Activated naive CD8-positive, alpha-beta T cell treated with anti-CD3 and anti-CD28 coated beads, Interleukin-2, amount 50 U/mL, for 24 hours (primary cell): Measurements from ENCODE around the gene FAM90A26.
"Not testable (repeated sequence)": the region's sequence is repeated elsewhere in the genome, so short reads cannot be mapped to it uniquely, and the experiment has no call there.

Experiments
- ATAC-seq: fragments of 150-1000 bp; cut with Tn5 transposase; one replicate; pipeline ENCODE4 v1.10.0; 2021
- DNase-seq: peaks from one replicate; pipeline ENCODE4 v3.0.0; 2021
- H3K27ac Mint-ChIP-seq: one replicate; pipeline ENCODE4 v1.8.0; 2021; ENCODE audit warnings: mild to moderate bottlenecking, mixed read lengths
- H3K27me3 Mint-ChIP-seq: one replicate; pipeline ENCODE4 v1.8.0; 2021; ENCODE audit warnings: mixed read lengths
- H3K36me3 Mint-ChIP-seq: one replicate; pipeline ENCODE4 v1.8.0; 2021; ENCODE audit warnings: low read depth, mixed read lengths
- H3K4me1 Mint-ChIP-seq: one replicate; pipeline ENCODE4 v1.8.0; 2021; ENCODE audit warnings: mixed read lengths
- H3K4me3 Mint-ChIP-seq: one replicate; pipeline ENCODE4 v1.8.0; 2021; ENCODE audit warnings: mild to moderate bottlenecking, moderate library complexity, mixed read lengths
- H3K9me3 Mint-ChIP-seq: one replicate; pipeline ENCODE4 v1.8.0; 2021; ENCODE audit warnings: mixed read lengths

Gene FAM90A26

DNA sequence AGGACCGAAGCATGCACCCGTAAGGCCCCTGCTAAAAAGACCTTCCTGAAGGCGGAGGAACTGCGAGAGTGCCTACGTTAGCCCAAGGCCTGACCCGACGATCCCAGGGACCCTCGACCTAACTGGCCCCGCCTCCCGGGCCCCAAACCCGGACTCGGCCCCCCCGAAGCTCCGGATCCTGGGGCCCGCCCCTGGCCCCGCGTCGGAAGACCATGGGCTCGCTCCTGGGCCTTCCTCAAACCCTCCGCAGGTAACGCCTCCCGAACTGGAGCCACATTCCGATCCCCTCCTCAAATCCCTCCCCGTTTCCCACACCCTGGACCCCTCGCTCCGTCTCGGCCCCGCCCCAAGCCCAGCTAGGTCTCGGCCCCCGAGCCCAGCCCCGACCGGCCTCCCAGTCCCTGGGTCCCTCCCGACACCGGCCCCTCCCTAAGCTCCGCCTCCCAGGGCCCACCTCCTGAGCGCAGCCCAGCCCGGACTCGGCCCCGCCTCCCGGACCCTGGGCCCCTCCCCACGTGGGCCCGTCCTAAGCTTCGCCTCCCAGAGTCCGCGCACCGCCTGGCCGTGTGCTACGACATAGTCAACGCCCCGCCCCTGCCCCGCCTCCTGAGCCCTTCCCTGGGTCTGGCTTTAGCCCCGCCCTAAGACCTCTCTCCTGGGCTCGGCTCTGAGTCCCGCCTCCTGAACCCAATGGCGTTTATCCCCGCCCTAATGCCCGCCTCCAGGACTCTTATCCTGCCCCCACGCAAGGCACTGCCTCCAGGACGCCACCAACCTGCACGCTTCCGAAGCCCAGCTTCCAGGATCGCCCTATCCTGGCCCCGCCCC, 17.8 kb upstream of the FAM90A26 start:
- H3K9me3 Mint-ChIP-seq, H3K27me3 Mint-ChIP-seq, H3K36me3 Mint-ChIP-seq: not testable (repeated sequence)
- ATAC-seq = peak; percentile 88
- Mint-ChIP-seq H3K4me1 (peaks cover 20% of the 10 kb centered on the region), H3K4me3 (peak overlapping the region; percentile 81), H3K27ac (peak overlapping the region; percentile 94)
- DNase-seq = peak; percentile 95

DNA sequence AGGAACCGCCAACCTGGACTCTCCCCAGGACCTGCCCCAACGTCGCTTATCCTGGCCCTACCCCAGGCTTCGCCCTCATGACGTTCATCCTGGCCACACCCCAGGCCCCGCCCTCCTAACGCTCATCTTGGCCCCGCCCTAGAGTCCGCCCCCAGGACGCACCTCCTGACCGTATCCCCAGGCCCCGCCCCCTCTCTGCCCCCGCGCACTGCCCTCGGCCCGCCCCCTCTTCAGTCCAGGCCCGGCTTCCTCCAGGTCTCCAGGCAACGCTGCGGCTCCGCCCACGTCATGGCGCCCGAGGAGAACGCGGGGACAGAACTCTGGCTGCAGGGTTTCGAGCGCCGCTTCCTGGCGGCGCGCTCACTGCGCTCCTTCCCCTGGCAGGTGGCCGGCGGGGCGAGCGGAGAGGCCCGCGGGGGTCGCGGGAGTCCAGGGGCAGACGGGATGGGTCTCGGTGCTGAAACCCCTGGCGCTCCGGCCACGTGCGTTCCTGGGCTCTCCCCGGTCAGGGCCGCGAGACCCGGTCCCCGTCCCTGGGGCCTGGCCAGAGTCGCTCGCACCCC, 17.1 kb upstream of the FAM90A26 start:
- peaks cover 20% of the 10 kb centered on the region for H3K4me1 Mint-ChIP-seq
- peak overlapping the region; percentile 81 for H3K4me3 Mint-ChIP-seq
- ATAC-seq (peak; percentile 98), DNase-seq (peak; percentile 95)
- H3K36me3 Mint-ChIP-seq, H3K27me3 Mint-ChIP-seq, H3K9me3 Mint-ChIP-seq: not testable (repeated sequence)
- peak overlapping the region; percentile 94 for H3K27ac Mint-ChIP-seq

DNA sequence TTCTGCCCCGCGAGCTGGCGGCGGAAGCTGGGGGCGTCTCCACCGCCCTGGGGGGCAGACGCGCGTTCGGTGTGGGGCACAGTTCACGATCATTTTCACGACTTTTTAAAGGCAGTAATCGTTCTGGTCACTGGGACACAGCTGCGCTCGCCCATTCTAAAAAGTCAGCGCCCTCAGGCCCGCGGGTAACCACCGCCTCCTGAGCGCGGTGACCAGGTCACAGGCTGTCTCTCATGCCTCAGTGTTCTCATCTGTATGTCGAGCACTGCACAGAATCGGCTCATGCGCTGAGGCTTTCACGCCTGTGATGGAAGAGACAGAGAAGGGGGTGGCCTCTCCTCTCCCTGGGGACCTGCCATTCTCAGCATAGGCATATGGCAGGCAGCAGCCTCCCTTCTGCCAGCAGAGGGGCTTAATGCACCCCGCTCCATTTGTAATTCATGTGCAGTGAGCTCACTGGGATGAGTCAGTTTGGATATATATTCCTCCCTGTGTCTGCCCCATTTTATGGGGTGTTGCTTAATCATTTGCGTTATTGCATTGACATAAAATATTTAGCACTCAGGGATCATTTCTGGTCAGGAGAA, 16.5 kb upstream of the FAM90A26 start:
- H3K27me3 Mint-ChIP-seq, H3K36me3 Mint-ChIP-seq, H3K9me3 Mint-ChIP-seq, ATAC-seq: not testable (repeated sequence)
- peak; percentile 18 for DNase-seq
- H3K27ac Mint-ChIP-seq = peak overlapping the region; percentile 85
- peaks cover 20% of the 10 kb centered on the region for H3K4me1 Mint-ChIP-seq
- peak overlapping the region; percentile 81 for H3K4me3 Mint-ChIP-seq

- not testable (repeated sequence) for H3K4me3 Mint-ChIP-seq, H3K36me3 Mint-ChIP-seq, DNase-seq, H3K9me3 Mint-ChIP-seq, H3K27me3 Mint-ChIP-seq, ATAC-seq, H3K27ac Mint-ChIP-seq
- peaks cover 20% of the 10 kb centered on the region for H3K4me1 Mint-ChIP-seq
These were observed 14.9 kb upstream of the FAM90A26 start for GRCh38 chr4:9155101-9155886.

GRCh38 chr4:9158392-9158791, 11.8 kb upstream of the FAM90A26 start:
- not testable (repeated sequence) for DNase-seq, H3K27me3 Mint-ChIP-seq, H3K9me3 Mint-ChIP-seq, ATAC-seq, H3K27ac Mint-ChIP-seq, H3K36me3 Mint-ChIP-seq, H3K4me3 Mint-ChIP-seq
- peaks cover 16% of the 10 kb centered on the region for H3K4me1 Mint-ChIP-seq

- not testable (repeated sequence) for H3K4me3 Mint-ChIP-seq, ATAC-seq, H3K36me3 Mint-ChIP-seq
These were observed 10.2 kb upstream of the FAM90A26 start for GRCh38 chr4:9160046-9160445.

GRCh38 chr4:9165990-9166389, 4.2 kb upstream of the FAM90A26 start:
- H3K27ac Mint-ChIP-seq, DNase-seq, ATAC-seq, H3K36me3 Mint-ChIP-seq, H3K4me1 Mint-ChIP-seq, H3K4me3 Mint-ChIP-seq, H3K27me3 Mint-ChIP-seq, H3K9me3 Mint-ChIP-seq: not testable (repeated sequence)

More at GRCh38 chr4:9160046-9160445, 10.2 kb upstream of the FAM90A26 start:
- not testable (repeated sequence) for H3K4me1 Mint-ChIP-seq, DNase-seq, H3K27me3 Mint-ChIP-seq, H3K9me3 Mint-ChIP-seq, H3K27ac Mint-ChIP-seq

- not testable (repeated sequence) for ATAC-seq, DNase-seq, H3K4me3 Mint-ChIP-seq, H3K27ac Mint-ChIP-seq, H3K4me1 Mint-ChIP-seq, H3K27me3 Mint-ChIP-seq, H3K36me3 Mint-ChIP-seq, H3K9me3 Mint-ChIP-seq
These were observed 40.1 kb downstream of the FAM90A26 start, which contains the start of gene USP17L10 for GRCh38 chr4:9210357-9210756. Gene USP17L10, plus strand, starts transcription at chr4:9210657. Its CDS starts 0 bp downstream, at chr4:9210657.

GRCh38 chr4:9214701-9215100, 44.5 kb downstream of the FAM90A26 start:
- not testable (repeated sequence) for H3K27ac Mint-ChIP-seq, H3K36me3 Mint-ChIP-seq, H3K4me3 Mint-ChIP-seq, ATAC-seq, H3K27me3 Mint-ChIP-seq, H3K4me1 Mint-ChIP-seq, H3K9me3 Mint-ChIP-seq
- DNase-seq = peak; percentile 0

- H3K27ac Mint-ChIP-seq, H3K4me1 Mint-ChIP-seq, ATAC-seq, H3K36me3 Mint-ChIP-seq, H3K4me3 Mint-ChIP-seq, H3K9me3 Mint-ChIP-seq, DNase-seq, H3K27me3 Mint-ChIP-seq: not testable (repeated sequence)
These were observed 44.9 kb downstream of the FAM90A26 start, which contains the start of gene USP17L11 for GRCh38 chr4:9215105-9215504. Gene USP17L11, plus strand, starts transcription at chr4:9215405. Its CDS starts 0 bp downstream, at chr4:9215405.

DNA sequence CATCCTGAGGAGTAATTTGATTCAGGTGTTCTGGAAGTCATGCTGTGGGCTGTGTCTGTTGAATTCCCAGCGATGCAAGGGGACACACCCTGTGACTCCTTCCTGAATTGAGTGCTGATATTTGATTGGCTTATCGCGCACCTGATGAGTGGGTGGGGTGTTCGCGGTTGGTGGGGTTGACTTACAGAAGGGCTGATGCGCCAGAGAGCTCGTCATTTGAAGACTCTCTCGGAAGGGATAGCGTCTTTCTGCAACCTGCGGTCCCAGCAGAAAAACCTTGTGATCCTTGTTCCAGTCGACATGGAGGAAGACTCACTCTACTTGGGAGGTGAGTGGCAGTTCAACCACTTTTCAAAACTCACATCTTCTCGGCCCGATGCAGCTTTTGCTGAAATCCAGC, 49.6 kb downstream of the FAM90A26 start, which contains the start of gene USP17L12:
USP17L12 (plus strand) TSS at position 301 of the 400 bp plus-strand sequence; CDS start at position 301, 0 bp downstream.
- H3K4me1 Mint-ChIP-seq = not testable (repeated sequence)

GRCh38 chr4:9224596-9224995, 54.4 kb downstream of the FAM90A26 start, which contains the start of gene USP17L13:
Gene USP17L13, plus strand, starts transcription at chr4:9224896. Its CDS starts 0 bp downstream, at chr4:9224896.
- H3K27ac Mint-ChIP-seq, H3K4me3 Mint-ChIP-seq, H3K4me1 Mint-ChIP-seq, ATAC-seq, H3K36me3 Mint-ChIP-seq, H3K27me3 Mint-ChIP-seq, H3K9me3 Mint-ChIP-seq, DNase-seq: not testable (repeated sequence)

More for the DNA sequence above, 49.6 kb downstream of the FAM90A26 start, which contains the start of gene USP17L12:
- not testable (repeated sequence) for DNase-seq, ATAC-seq, H3K36me3 Mint-ChIP-seq, H3K27ac Mint-ChIP-seq, H3K4me3 Mint-ChIP-seq, H3K9me3 Mint-ChIP-seq, H3K27me3 Mint-ChIP-seq
